Smooth muscle cell (in vitro differentiated cells): Measurements from ENCODE around the gene EXOC4. TPM values are rescaled to one million over a fixed set of nuclear protein-coding genes. Genes with fewer than 3 reads are reported as not detected.

Experiments used
- DNase-seq: peaks from one replicate; lab custom pipeline; 2025; ENCODE audit not compliant: unreplicated experiment; lab: John Stamatoyannopoulos, UW
- H2AFZ ChIP-seq: fragments of 200-600 bp; sonication (generic); 2 replicates; pipeline ENCODE4 v1.6.0; 2016; ENCODE audit warnings: antibody characterized with exemption, low read depth, mild to moderate bottlenecking
- H3F3A ChIP-seq: fragments of 200-600 bp; sonication (generic); 2 replicates; pipeline ENCODE4 v1.6.0; 2017; ENCODE audit warnings: antibody characterized with exemption, low read depth
- H3K27ac ChIP-seq: fragments of 200-600 bp; sonication (generic); 2 replicates; pipeline ENCODE4 v1.5.1; 2016; ENCODE audit warnings: low read depth, mild to moderate bottlenecking
- H3K27me3 ChIP-seq: fragments of 200-600 bp; sonication (generic); 2 replicates; pipeline ENCODE4 v1.6.1; 2016; ENCODE audit warnings: low read depth, mild to moderate bottlenecking
- H3K36me3 ChIP-seq: fragments of 200-600 bp; sonication (generic); 2 replicates; pipeline ENCODE4 v1.5.1; 2016; ENCODE audit warnings: low read depth
- H3K4me1 ChIP-seq: fragments of 200-600 bp; sonication (generic); 2 replicates; pipeline ENCODE4 v1.5.1; 2016; ENCODE audit warnings: low read depth
- H3K4me2 ChIP-seq: fragments of 200-600 bp; sonication (generic); 2 replicates; pipeline ENCODE4 v1.6.0; 2016; ENCODE audit warnings: mild to moderate bottlenecking
- H3K4me3 ChIP-seq: fragments of 200-600 bp; sonication (generic); 2 replicates; pipeline ENCODE4 v1.5.1; 2016; ENCODE audit warnings: mild to moderate bottlenecking
- H3K79me2 ChIP-seq: fragments of 200-600 bp; sonication (generic); 2 replicates; pipeline ENCODE4 v1.6.0; 2016; ENCODE audit warnings: low read depth, mild to moderate bottlenecking
- H3K9ac ChIP-seq: fragments of 200-600 bp; sonication (generic); 2 replicates; pipeline ENCODE4 v1.6.0; 2016; ENCODE audit warnings: low read depth
- H3K9me3 ChIP-seq: fragments of 200-600 bp; sonication (generic); replicated peaks from 2 replicates; pipeline ENCODE4 v1.5.1; 2016; ENCODE audit warnings: low read depth
- H4K20me1 ChIP-seq: fragments of 200-600 bp; sonication (generic); 2 replicates; pipeline ENCODE4 v1.6.0; 2016; ENCODE audit warnings: low read depth
- CTCF ChIP-seq: fragments of 200-600 bp; sonication (generic); IDR thresholded peaks from 2 replicates; pipeline ENCODE4 v1.5.1; 2017; ENCODE audit warnings: borderline replicate concordance, mild to moderate bottlenecking, antibody characterized with exemption; ENCODE audit not compliant: insufficient read depth, poor library complexity, severe bottlenecking
- WGBS: methylation state at CpG from one replicate; pipeline ENCODE4 v1.1.7; 2016; ENCODE audit warnings: low lambda C conversion rate; 5-methylcytosine and 5-hydroxymethylcytosine counted together
- polyA plus RNA-seq: library from polyadenylated mRNA; unstranded; fragments of >200 nt; fragmentation: Nextera tagmentation; extraction: Ambion mirVana; gene quantifications from 2 replicates; pipeline ENCODE4 v1.2.1, GENCODE V29; 2016
- total RNA-seq: library from RNA; depleted of rRNA; stranded (reverse); fragments of >200 nt; gene quantifications from 2 replicates; pipeline ENCODE4 v1.2.3, GENCODE V29; 2014

EXOC4 gene
- total and polyA plus RNA-seq, 2 experiments from 2014 or later = 21.5 to 47.1 TPM

DNA sequence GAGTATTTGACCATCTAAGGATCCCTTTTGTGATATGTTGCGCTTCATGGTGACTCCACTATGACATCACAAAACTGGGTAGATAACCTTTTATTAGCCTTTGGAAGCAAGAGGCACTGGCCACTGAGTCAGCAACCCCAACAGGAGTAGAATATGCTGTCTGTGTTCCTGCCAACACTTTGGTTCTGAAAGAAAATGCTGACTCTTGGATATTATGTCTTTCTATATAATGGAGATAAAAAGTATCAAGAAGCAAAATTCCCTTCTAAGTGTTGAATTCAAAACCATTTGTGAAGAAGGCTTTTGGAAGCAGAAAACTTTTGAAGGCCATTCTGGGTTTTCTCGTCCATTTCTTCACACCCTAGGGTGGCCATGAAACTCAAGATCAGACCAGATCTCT lies 528.0 kb downstream of the EXOC4 start:
- no peaks in the 10 kb centered on the region for H4K20me1 ChIP-seq
- TF ChIP-seq CTCF = no peak
- H3K27ac ChIP-seq = no peak overlapping the region
- WGBS = 51% methylated on average over 2 of the region's 2 CpGs
- no peaks in the 10 kb centered on the region for H3F3A ChIP-seq
- no peaks in the 10 kb centered on the region for H3K4me1 ChIP-seq
- H3K27me3 ChIP-seq = no peaks in the 10 kb centered on the region
- no peaks in the 10 kb centered on the region for H3K36me3 ChIP-seq
- H3K9me3 ChIP-seq = no peaks in the 10 kb centered on the region
- no peak overlapping the region for H3K4me2 ChIP-seq
- DNase-seq = no peak
- H2AFZ ChIP-seq = no peak overlapping the region
- no peaks in the 10 kb centered on the region for H3K79me2 ChIP-seq
- no peak overlapping the region for H3K4me3 ChIP-seq
- no peak overlapping the region for H3K9ac ChIP-seq

GRCh38 chr7:133781486-133782090 lies 528.7 kb downstream of the EXOC4 start:
- Histone ChIP-seq H3K36me3 (no peaks in the 10 kb centered on the region), H3K9ac (no peak overlapping the region), H3F3A (no peaks in the 10 kb centered on the region), H3K79me2 (no peaks in the 10 kb centered on the region), H3K9me3 (no peaks in the 10 kb centered on the region), H4K20me1 (no peaks in the 10 kb centered on the region), H3K4me3 (no peak overlapping the region), H2AFZ (no peak overlapping the region), H3K27ac (no peak overlapping the region), H3K4me2 (no peak overlapping the region), H3K4me1 (no peaks in the 10 kb centered on the region), H3K27me3 (no peaks in the 10 kb centered on the region)
- DNase-seq = no peak
- TF ChIP-seq CTCF = no peak
- 82% methylated on average over 7 of the region's 7 CpGs for WGBS

DNA sequence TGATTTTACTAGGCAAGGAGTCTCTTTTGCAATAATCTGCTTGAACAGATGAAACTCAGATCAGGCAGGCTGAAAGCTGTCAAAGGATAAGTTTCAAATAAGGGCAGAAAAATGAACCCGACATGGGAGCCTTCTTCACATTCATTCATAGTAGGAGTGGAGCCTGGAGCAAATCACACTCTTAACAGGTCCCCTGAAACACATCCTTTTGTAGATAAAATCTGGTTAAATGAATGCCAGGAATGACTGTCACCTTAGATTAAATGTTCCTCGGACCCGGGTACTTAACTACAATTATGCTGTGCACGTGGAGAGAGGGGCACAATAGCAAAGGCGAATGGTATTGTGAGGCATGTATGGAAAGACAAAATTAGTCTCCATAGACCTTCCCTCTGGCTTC lies 529.6 kb downstream of the EXOC4 start:
- no peak for TF ChIP-seq CTCF
- Histone ChIP-seq H4K20me1 (no peaks in the 10 kb centered on the region), H3K4me2 (no peak overlapping the region), H3F3A (no peaks in the 10 kb centered on the region), H3K9me3 (no peaks in the 10 kb centered on the region), H3K4me1 (no peaks in the 10 kb centered on the region), H3K79me2 (no peaks in the 10 kb centered on the region), H3K27me3 (no peaks in the 10 kb centered on the region), H3K9ac (no peak overlapping the region), H3K4me3 (no peak overlapping the region), H3K36me3 (no peaks in the 10 kb centered on the region), H2AFZ (no peak overlapping the region), H3K27ac (no peak overlapping the region)
- DNase-seq = no peak
- WGBS = 86% methylated on average over 5 of the region's 5 CpGs

DNA sequence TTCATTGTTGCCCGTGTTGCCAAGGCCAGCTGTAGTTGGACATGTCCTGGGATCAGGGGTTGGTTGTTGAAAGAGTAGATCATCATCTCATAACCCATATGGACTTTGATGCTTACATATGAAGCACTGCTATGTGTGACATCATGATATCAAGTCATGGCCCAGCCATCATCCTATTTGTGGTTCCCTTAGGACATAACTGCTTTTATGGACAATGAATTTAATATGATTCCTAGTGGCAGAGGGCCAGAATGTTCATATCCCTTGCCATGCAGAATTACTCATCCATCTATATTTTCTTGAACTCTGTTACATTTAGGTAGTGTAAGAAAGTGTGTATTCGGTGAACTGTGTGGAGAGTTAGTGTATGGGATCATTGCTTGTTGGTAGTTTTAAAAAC lies 530.4 kb downstream of the EXOC4 start:
- no peak for DNase-seq
- no peaks in the 10 kb centered on the region for H3K36me3 ChIP-seq
- H3K9me3 ChIP-seq = no peaks in the 10 kb centered on the region
- H2AFZ ChIP-seq = no peak overlapping the region
- H3K27ac ChIP-seq = no peak overlapping the region
- no peaks in the 10 kb centered on the region for H4K20me1 ChIP-seq
- H3F3A ChIP-seq = no peaks in the 10 kb centered on the region
- no peak for TF ChIP-seq CTCF
- H3K9ac ChIP-seq = no peak overlapping the region
- no peaks in the 10 kb centered on the region for H3K4me1 ChIP-seq
- WGBS = 100% methylated on average over 2 of the region's 2 CpGs
- H3K27me3 ChIP-seq = no peaks in the 10 kb centered on the region
- no peaks in the 10 kb centered on the region for H3K79me2 ChIP-seq
- no peak overlapping the region for H3K4me3 ChIP-seq
- H3K4me2 ChIP-seq = no peak overlapping the region
